ENCODE data around the gene ALDH1L1.

The ALDH1L1 gene

DNA sequence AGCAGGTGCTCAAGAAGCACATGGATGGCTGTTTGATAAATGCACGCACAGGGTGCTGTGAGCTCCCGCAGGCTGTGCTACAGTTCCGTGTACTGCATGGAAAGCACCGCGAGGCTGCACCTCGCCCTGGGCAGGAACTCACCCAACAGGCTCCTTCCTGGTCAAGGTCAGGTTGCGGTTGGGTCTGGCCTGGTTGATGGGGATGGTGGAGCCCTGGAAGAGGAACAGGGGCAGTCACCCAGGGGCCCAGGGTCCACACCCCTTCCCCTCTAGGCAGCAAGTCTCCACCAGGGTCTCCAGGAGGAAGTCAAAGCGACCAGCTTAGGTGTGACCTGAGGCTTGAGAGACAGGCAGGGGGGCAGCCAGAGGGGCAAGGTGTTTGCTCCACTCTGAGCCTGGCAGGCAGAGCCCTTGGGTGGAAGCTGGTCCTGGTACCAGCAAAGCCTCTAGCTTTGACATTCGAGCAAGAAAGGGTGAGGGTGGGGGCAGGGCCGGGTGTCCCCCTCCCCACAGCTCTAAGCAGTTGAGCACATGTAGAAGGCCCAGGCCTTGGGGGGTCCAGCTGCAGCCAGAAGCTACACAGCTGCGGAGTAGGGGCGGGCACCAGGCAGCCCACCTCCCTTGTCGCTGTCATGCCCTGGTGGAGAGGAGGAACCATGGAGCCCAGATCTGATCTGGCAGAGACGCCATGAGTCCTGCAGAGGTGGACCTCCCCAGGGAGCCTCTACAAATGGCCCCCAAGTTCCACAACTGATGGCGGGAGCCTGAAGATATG, 50.1 kb downstream of the ALDH1L1 start:
- POLR2A ChIA-PET, result no interaction called here
- CTCF ChIA-PET, result no interaction called here
- TF ChIP-seq ZNF23 (tag by site-specific recombination; IDR thresholded peaks at IDR 0.05; ENCODE audit: borderline replicate concordance) (no peak), YY2 (tag by site-specific recombination; IDR thresholded peaks at IDR 0.05) (no peak), ZNF214 (tag by site-specific recombination; IDR thresholded peaks at IDR 0.05; ENCODE audit: borderline replicate concordance) (no peak), ZNF580 (tag by site-specific recombination; IDR thresholded peaks at IDR 0.05) (no peak), ZNF544 (tag by site-specific recombination; IDR thresholded peaks at IDR 0.05) (no peak), ZNF777 (tag by site-specific recombination; IDR thresholded peaks at IDR 0.05; ENCODE audit: borderline replicate concordance) (no peak), ZNF837 (tag by site-specific recombination; IDR thresholded peaks at IDR 0.05) (no peak), KLF7 (tag by site-specific recombination; IDR thresholded peaks at IDR 0.05; ENCODE audit: borderline replicate concordance) (no peak)
- TF ChIP-seq, protein P1, sequence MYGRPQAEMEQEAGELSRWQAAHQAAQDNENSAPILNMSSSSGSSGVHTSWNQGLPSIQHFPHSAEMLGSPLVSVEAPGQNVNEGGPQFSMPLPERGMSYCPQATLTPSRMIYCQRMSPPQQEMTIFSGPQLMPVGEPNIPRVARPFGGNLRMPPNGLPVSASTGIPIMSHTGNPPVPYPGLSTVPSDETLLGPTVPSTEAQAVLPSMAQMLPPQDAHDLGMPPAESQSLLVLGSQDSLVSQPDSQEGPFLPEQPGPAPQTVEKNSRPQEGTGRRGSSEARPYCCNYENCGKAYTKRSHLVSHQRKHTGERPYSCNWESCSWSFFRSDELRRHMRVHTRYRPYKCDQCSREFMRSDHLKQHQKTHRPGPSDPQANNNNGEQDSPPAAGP (tag by site-specific recombination; IDR thresholded peaks at IDR 0.05), result no peak
- TF ChIP-seq, protein P2, sequence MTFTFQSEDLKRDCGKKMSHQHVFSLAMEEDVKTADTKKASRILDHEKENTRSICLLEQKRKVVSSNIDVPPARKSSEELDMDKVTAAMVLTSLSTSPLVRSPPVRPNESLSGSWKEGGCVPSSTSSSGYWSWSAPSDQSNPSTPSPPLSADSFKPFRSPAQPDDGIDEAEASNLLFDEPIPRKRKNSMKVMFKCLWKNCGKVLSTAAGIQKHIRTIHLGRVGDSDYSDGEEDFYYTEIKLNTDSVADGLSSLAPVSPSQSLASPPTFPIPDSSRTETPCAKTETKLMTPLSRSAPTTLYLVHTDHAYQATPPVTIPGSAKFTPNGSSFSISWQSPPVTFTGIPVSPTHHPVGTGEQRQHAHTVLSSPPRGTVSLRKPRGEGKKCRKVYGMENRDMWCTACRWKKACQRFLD (tag by site-specific recombination; IDR thresholded peaks at IDR 0.05), result no peak

GRCh38 chr3:126129398-126129891, 50.9 kb downstream of the ALDH1L1 start:
- Histone ChIP-seq H3K27ac (ENCODE audit: extremely low read depth, low read depth, low read length) (no peak overlapping the region), H3K4me1 (ENCODE audit: control insufficient read depth, insufficient read depth, low read length) (no peaks in the 10 kb centered on the region), H3K36me3 (ENCODE audit: control insufficient read depth in 2 of 2, insufficient read depth in 1 of 2, low read length in 2 of 2) (no peaks in the 10 kb centered on the region), H3K9me3 (ENCODE audit: control insufficient read depth, insufficient read depth, low read depth, low read length) (no peaks in the 10 kb centered on the region), H3K4me3 (ENCODE audit: low read depth, low read length) (no peak overlapping the region)
- POLR2A ChIA-PET, result no interaction called here
- TF ChIP-seq ZBTB21 (tag by site-specific recombination; IDR thresholded peaks at IDR 0.05) (no peak), ZNF426 (tag by site-specific recombination; IDR thresholded peaks at IDR 0.05) (no peak), ZFP3 (tag by site-specific recombination; IDR thresholded peaks at IDR 0.05; ENCODE audit: low read depth) (no peak), ZNF830 (tag by site-specific recombination; IDR thresholded peaks at IDR 0.05; ENCODE audit: low read depth) (no peak), ZNF645 (tag by site-specific recombination; IDR thresholded peaks at IDR 0.05) (no peak), ZNF600 (tag by site-specific recombination; IDR thresholded peaks at IDR 0.05) (no peak), ZNF701 (tag by site-specific recombination; IDR thresholded peaks at IDR 0.05) (no peak), TCF7L2 (IDR thresholded peaks at IDR 0.05; ENCODE audit: borderline replicate concordance, low read depth, low read length) (no peak), ZNF366 (tag by site-specific recombination; conservative IDR thresholded peaks at IDR 0.05) (no peak), ZNF449 (tag by site-specific recombination; IDR thresholded peaks at IDR 0.05) (no peak), ZNF629 (tag by site-specific recombination; IDR thresholded peaks at IDR 0.05) (no peak), ZNF292 (tag by site-specific recombination; IDR thresholded peaks at IDR 0.05; ENCODE audit: borderline replicate concordance, low read depth) (no peak), ZNF785 (tag by site-specific recombination; IDR thresholded peaks at IDR 0.05) (no peak)
- TF ChIP-seq, protein P3, sequence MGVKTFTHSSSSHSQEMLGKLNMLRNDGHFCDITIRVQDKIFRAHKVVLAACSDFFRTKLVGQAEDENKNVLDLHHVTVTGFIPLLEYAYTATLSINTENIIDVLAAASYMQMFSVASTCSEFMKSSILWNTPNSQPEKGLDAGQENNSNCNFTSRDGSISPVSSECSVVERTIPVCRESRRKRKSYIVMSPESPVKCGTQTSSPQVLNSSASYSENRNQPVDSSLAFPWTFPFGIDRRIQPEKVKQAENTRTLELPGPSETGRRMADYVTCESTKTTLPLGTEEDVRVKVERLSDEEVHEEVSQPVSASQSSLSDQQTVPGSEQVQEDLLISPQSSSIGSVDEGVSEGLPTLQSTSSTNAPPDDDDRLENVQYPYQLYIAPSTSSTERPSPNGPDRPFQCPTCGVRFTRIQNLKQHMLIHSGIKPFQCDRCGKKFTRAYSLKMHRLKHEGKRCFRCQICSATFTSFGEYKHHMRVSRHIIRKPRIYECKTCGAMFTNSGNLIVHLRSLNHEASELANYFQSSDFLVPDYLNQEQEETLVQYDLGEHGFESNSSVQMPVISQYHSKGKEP (tag by site-specific recombination; IDR thresholded peaks at IDR 0.05), result no peak
- CTCF ChIA-PET, result interaction anchor here (0.7 kb wide), 1 partner anchor 201 kb away, joined by 3 read pairs; no protein-coding TSS in a partner anchor

More for the DNA sequence above, 50.1 kb downstream of the ALDH1L1 start:
- no peaks in the 10 kb centered on the region for H3K36me3 ChIP-seq (ENCODE audit: control insufficient read depth in 2 of 2, insufficient read depth in 1 of 2, low read length in 2 of 2)
- H3K4me3 ChIP-seq (ENCODE audit: low read depth, low read length), result no peak overlapping the region
- no peaks in the 10 kb centered on the region for H3K4me1 ChIP-seq (ENCODE audit: control insufficient read depth, insufficient read depth, low read length)
- no peak overlapping the region for H3K27ac ChIP-seq (ENCODE audit: extremely low read depth, low read depth, low read length)
- no peaks in the 10 kb centered on the region for H3K9me3 ChIP-seq (ENCODE audit: control insufficient read depth, insufficient read depth, low read depth, low read length)
